GM12878 (cell line): Measurements from ENCODE around the gene DDX24. TPM values are rescaled to one million over a fixed set of nuclear protein-coding genes. Genes with fewer than 3 reads are reported as not detected.

ENCODE experiments used
- ATAC-seq: fragments of 200-7000 bp; cut with Tn5 transposase; 3 replicates; pipeline ENCODE4 v1.9.1; 2020; ENCODE audit warnings: mild to moderate bottlenecking, moderate library complexity
- BruUV-seq: library from RNA; stranded (reverse); fragments of 400-500 nt; replicated peaks from 2 replicates; lab custom pipeline; 2021; lab: Mats Ljungman, UMichigan
- CTCF ChIA-PET: fragments of 300-600 bp; sonication (Branson Sonifier 250); formaldehyde crosslinking; extraction: SDS; loops from one replicate; lab custom pipeline; 2021; ENCODE audit warnings: inconsistent platforms; lab: Yijun Ruan, JAX
- POLR2A ChIA-PET: fragments of 350-600 bp; formaldehyde crosslinking; extraction: SDS; loops from one replicate; lab custom pipeline; 2021; ENCODE audit warnings: inconsistent platforms; lab: Charles Lee
- RAD21 ChIA-PET: fragments of 300-600 bp; sonication (Branson Sonifier 250); formaldehyde crosslinking; loops from one replicate; lab custom pipeline; 2023; ENCODE audit warnings: antibody characterized with exemption; ENCODE audit not compliant: unreplicated experiment; lab: Charles Lee
- SMC1A ChIA-PET: fragments of 300-600 bp; sonication (Branson Sonifier 250); formaldehyde crosslinking; loops from one replicate; lab custom pipeline; 2023; ENCODE audit not compliant: unreplicated experiment, uncharacterized antibody; lab: Charles Lee
- DNase-seq: peaks from one replicate; pipeline ENCODE4 v3.0.0-alpha.2; 2011; ENCODE audit warnings: low read depth, low spot score
- FAIRE-seq: peaks from 3 replicates; lab custom pipeline; 2011; peaks lifted over from hg19 to GRCh38; lab: Jason Lieb, UNC
- H2AFZ ChIP-seq: 2 replicates; pipeline ENCODE4 v1.6.0; 2011; ENCODE audit warnings: low read depth, low read length, control low read depth; ENCODE audit not compliant: control insufficient read depth
- H3K27ac ChIP-seq: 2 replicates; pipeline ENCODE4 v1.5.1; 2011; ENCODE audit warnings: control low read depth; ENCODE audit not compliant: control insufficient read depth, insufficient read depth
- H3K27me3 ChIP-seq, 2 experiments: replicated peaks in 1 of 2; 2 replicates each; pipeline versions ENCODE4 v1.6.0 to v1.6.1; 2011; ENCODE audit warnings: low read length in 1 of 2; ENCODE audit not compliant: control insufficient read depth in 2 of 2, insufficient read depth in 2 of 2
- H3K36me3 ChIP-seq, 2 experiments: 2 replicates each; pipeline ENCODE4 v1.5.1; 2011; ENCODE audit warnings: low read length in 1 of 2; ENCODE audit not compliant: control insufficient read depth in 2 of 2, insufficient read depth in 2 of 2
- H3K4me1 ChIP-seq: 2 replicates; pipeline ENCODE4 v1.6.1; 2011; ENCODE audit warnings: mild to moderate bottlenecking, low read length, moderate library complexity, mixed read lengths; ENCODE audit not compliant: control insufficient read depth, insufficient read depth
- H3K4me2 ChIP-seq: 2 replicates; pipeline ENCODE4 v1.6.0; 2011; ENCODE audit warnings: control low read depth; ENCODE audit not compliant: control insufficient read depth, insufficient read depth
- H3K4me3 ChIP-seq: fragments of 200-600 bp; sonication (generic); 2 replicates; pipeline ENCODE4 v1.5.1; 2016
- H3K79me2 ChIP-seq: 2 replicates; pipeline ENCODE4 v1.6.0; 2011; ENCODE audit warnings: low read length; ENCODE audit not compliant: control insufficient read depth, insufficient read depth
- H3K9ac ChIP-seq: 2 replicates; pipeline ENCODE4 v1.8.0; 2011; ENCODE audit warnings: low read length, control low read depth, mixed read lengths; ENCODE audit not compliant: control insufficient read depth, insufficient read depth
- H3K9me3 ChIP-seq: replicated peaks from 3 replicates; pipeline ENCODE4 v1.5.1; 2011; ENCODE audit warnings: mild to moderate bottlenecking, low read length; ENCODE audit not compliant: control insufficient read depth, insufficient read depth
- H4K20me1 ChIP-seq: 2 replicates; pipeline ENCODE4 v1.6.0; 2011; ENCODE audit not compliant: control insufficient read depth, insufficient read depth
- GATAD2B ChIP-seq: fragments of 450-650 bp; conservative IDR thresholded peaks from 2 replicates; pipeline ENCODE4 v1.6.1; 2017; ENCODE audit warnings: low read depth, mild to moderate bottlenecking, moderate library complexity
- SUPT20H ChIP-seq: IDR thresholded peaks from 2 replicates; pipeline ENCODE4 v1.6.1; 2011; ENCODE audit warnings: low read depth, mild to moderate bottlenecking, low read length, moderate library complexity, borderline replicate concordance; ENCODE audit not compliant: control insufficient read depth
- ZNF687 ChIP-seq: fragments of 450-650 bp; IDR thresholded peaks from 2 replicates; pipeline ENCODE4 v1.6.1; 2017; ENCODE audit warnings: mild to moderate bottlenecking, moderate library complexity
- WGBS: methylation state at CpG from one replicate; pipeline ENCODE4 v1.1.6; 2016; ENCODE audit warnings: low lambda C conversion rate; ENCODE audit not compliant: insufficient replicate concordance, insufficient coverage; ENCODE audit errors: missing lambda C conversion rate; 5-methylcytosine and 5-hydroxymethylcytosine counted together
- in situ Hi-C: fragments of 300-500 bp; cut with MboI; formaldehyde crosslinking; loops from 9 replicates; pipeline ENCODE4 v1.14.3; 2018; ENCODE audit warnings: mixed read lengths
- intact Hi-C: fragments of 100-400 bp; cut with micrococcal nuclease; formaldehyde crosslinking; loops from one replicate; pipeline ENCODE4 v1.14.2; 2022; ENCODE audit not compliant: unreplicated experiment
- polyA plus RNA-seq, 11 experiments: library from polyadenylated mRNA; depleted of rRNA in 4 of 11; unstranded in 6 of 11; stranded (reverse) in 5 of 11; fragments of >200 nt; fragmentation: Nextera tagmentation in 4 of 11; fragmentation: Illumina TruSeq in 1 of 11; extraction: Ambion mirVana in 4 of 11; extraction: Trizol in 1 of 11; gene quantifications; 1 replicate in 1 of 11; 2 replicates in 10 of 11; pipeline versions ENCODE4 v1.2.1 to v1.2.3, GENCODE V29; 2011 to 2016; ENCODE audit warnings: inconsistent platforms in 2 of 11, missing spikeins in 2 of 11, low read depth in 1 of 11
- total RNA-seq, 4 experiments: library from RNA; depleted of rRNA in 3 of 4; stranded (reverse); fragments of >200 nt in 3 of 4; fragmentation: Illumina TruSeq in 1 of 4; extraction: Trizol in 1 of 4; gene quantifications; 2 replicates each; pipeline versions ENCODE4 v1.2.1 to v1.2.3, GENCODE V29; 2013 to 2021

DDX24 gene
- total and polyA plus RNA-seq, 10 of the 15 experiments (the other 5 are each of a cell fraction or from before 2014, with no cell fraction given), result 137 to 266 (median 184) TPM

DNA sequence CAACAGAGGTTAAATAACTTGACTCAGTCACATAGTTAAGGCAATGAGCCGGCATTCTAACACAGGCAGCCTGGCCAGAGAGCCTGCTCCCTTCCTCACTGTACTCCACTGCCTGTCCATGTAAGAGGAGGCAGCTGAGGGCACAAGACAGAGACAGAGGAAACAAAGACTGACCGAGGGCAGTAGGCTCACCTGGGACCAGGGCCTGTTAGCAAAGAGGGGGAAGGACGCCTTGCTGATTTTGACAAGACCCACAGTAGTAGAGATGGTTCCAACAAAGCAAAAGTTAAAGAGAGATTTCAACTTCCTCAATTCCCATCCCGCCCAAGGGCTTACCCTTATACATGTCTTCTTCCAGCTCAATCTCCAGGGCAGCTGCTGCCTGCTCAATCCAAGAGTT lies 28.3 kb downstream of the DDX24 start (continued):
- no peak for TF ChIP-seq ZNF687

DNA sequence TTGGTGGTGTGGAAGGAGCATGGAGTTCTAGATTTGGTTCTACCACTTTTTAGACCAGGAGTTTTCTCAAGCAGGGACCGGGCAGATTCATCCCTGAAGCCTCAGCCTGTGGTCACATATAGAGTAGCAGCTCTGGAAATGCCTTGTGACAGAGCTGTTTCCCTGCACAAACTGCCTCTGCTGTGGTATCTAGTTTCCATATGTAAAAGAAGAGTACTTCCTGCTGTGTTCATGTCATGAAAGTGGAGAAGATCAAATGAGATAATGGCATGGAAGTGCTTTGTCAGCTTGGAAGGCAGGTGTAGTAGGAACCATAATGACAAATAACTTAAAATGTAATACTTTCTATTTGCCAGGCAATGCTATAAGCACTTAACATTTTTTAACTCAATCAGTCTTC lies 28.8 kb downstream of the DDX24 start:
- Histone ChIP-seq H3K27me3 (no peaks in the 10 kb centered on the region), H3K27ac (no peak overlapping the region), H3K9me3 (no peaks in the 10 kb centered on the region), H3K4me1 (peaks cover 8% of the 10 kb centered on the region), H3K4me2 (no peak overlapping the region), H4K20me1 (no peaks in the 10 kb centered on the region), H3K4me3 (no peak overlapping the region), H2AFZ (no peak overlapping the region), H3K79me2 (no peaks in the 10 kb centered on the region), H3K9ac (no peak overlapping the region), H3K36me3 (peaks cover 46 to 50% of the 10 kb centered on the region in 2 experiments)
- intact Hi-C loops (no loop called here), in situ Hi-C loops (no loop called here)
- ChIA-PET SMC1A (interaction anchor here (1.7 to 2.1 kb wide), 3 partner anchors 15 to 112 kb away, joined by 5 read pairs; no protein-coding TSS in a partner anchor), POLR2A (no interaction called here), RAD21 (no interaction called here), CTCF (interaction anchor here (1.0 to 4.9 kb wide), 6 partner anchors 16 to 128 kb away, joined by 3 to 35 read pairs (median 6); no protein-coding TSS in a partner anchor)
- 100% methylated on average over 1 of the region's 1 CpG for WGBS
- DNase-seq, result no peak
- TF ChIP-seq SUPT20H (no peak), GATAD2B (no peak)
- FAIRE-seq, result no peak
- ATAC-seq, result no peak
- no TSS peak for BruUV-seq
